ENCODE results near the gene CAMKK2.
"Not testable (repeated sequence)": the region's sequence is repeated elsewhere in the genome, so short reads cannot be mapped to it uniquely, and the experiment has no call there.

CAMKK2 gene

GRCh38 chr12:121304306-121304705, 7.8 kb upstream of the CAMKK2 start:
- TF ChIP-seq MAX (IDR thresholded peaks at IDR 0.05; ENCODE audit: low read depth, low read length) (no peak), MYC (IDR thresholded peaks at IDR 0.05; ENCODE audit: low read depth, low read length) (no peak), POLR2A (IDR thresholded peaks at IDR 0.05; ENCODE audit: extremely low read depth, insufficient read length) (no peak), CTCF (IDR thresholded peaks at IDR 0.05; ENCODE audit: low read depth, low read length) (no peak)
- DNase-seq (ENCODE audit: low read depth): no peak
- no peak overlapping the region for H3K4me3 ChIP-seq (ENCODE audit: low read depth, low read length)

GRCh38 chr12:121301876-121302275, 5.4 kb upstream of the CAMKK2 start:
- TF ChIP-seq CTCF (IDR thresholded peaks at IDR 0.05; ENCODE audit: low read depth, low read length) (no peak), POLR2A (IDR thresholded peaks at IDR 0.05; ENCODE audit: extremely low read depth, insufficient read length) (no peak), MYC (IDR thresholded peaks at IDR 0.05; ENCODE audit: low read depth, low read length) (no peak), MAX (IDR thresholded peaks at IDR 0.05; ENCODE audit: low read depth, low read length) (no peak)

GRCh38 chr12:121300083-121300819, 3.7 kb upstream of the CAMKK2 start:
- H3K4me3 ChIP-seq (ENCODE audit: low read depth, low read length): no peak overlapping the region
- TF ChIP-seq MAX (IDR thresholded peaks at IDR 0.05; ENCODE audit: low read depth, low read length): no peak
- no peak for TF ChIP-seq CTCF (IDR thresholded peaks at IDR 0.05; ENCODE audit: low read depth, low read length)
- TF ChIP-seq MYC (IDR thresholded peaks at IDR 0.05; ENCODE audit: low read depth, low read length): no peak
- no peak for TF ChIP-seq POLR2A (IDR thresholded peaks at IDR 0.05; ENCODE audit: extremely low read depth, insufficient read length)
- no peak for DNase-seq (ENCODE audit: low read depth)

More at GRCh38 chr12:121301876-121302275, 5.4 kb upstream of the CAMKK2 start:
- DNase-seq (ENCODE audit: low read depth): no peak
- no peak overlapping the region for H3K4me3 ChIP-seq (ENCODE audit: low read depth, low read length)

- DNase-seq (ENCODE audit: low read depth): no peak
Measured at GRCh38 chr12:121299662-121300061, 3.2 kb upstream of the CAMKK2 start.

GRCh38 chr12:121298411-121298810, 1.9 kb upstream of the CAMKK2 start:
- H3K4me3 ChIP-seq (ENCODE audit: low read depth, low read length); DNase-seq (ENCODE audit: low read depth): not testable (repeated sequence)

More at GRCh38 chr12:121299662-121300061, 3.2 kb upstream of the CAMKK2 start:
- no peak overlapping the region for H3K4me3 ChIP-seq (ENCODE audit: low read depth, low read length)
- no peak for TF ChIP-seq MYC (IDR thresholded peaks at IDR 0.05; ENCODE audit: low read depth, low read length)
- no peak for TF ChIP-seq POLR2A (IDR thresholded peaks at IDR 0.05; ENCODE audit: extremely low read depth, insufficient read length)
- no peak for TF ChIP-seq MAX (IDR thresholded peaks at IDR 0.05; ENCODE audit: low read depth, low read length)

GRCh38 chr12:121297435-121297991, 1.0 kb upstream of the CAMKK2 start:
- no peak for TF ChIP-seq MYC (IDR thresholded peaks at IDR 0.05; ENCODE audit: low read depth, low read length)
- TF ChIP-seq CTCF (IDR thresholded peaks at IDR 0.05; ENCODE audit: low read depth, low read length): no peak
- no peak for TF ChIP-seq MAX (IDR thresholded peaks at IDR 0.05; ENCODE audit: low read depth, low read length)
- TF ChIP-seq POLR2A (IDR thresholded peaks at IDR 0.05; ENCODE audit: extremely low read depth, insufficient read length): no peak
- peak overlapping the region; percentile 67 for H3K4me3 ChIP-seq (ENCODE audit: low read depth, low read length)
- DNase-seq (ENCODE audit: low read depth): no peak

All from NB4 (cell line).